ENCODE results near the gene PTBP1.
"Not testable (repeated sequence)": the region's sequence is repeated elsewhere in the genome, so short reads cannot be mapped to it uniquely, and the experiment has no call there.

Gene PTBP1

GRCh38 chr19:831407-832369 is 34.4 kb downstream of the PTBP1 start:
- DNase-seq: no peak

GRCh38 chr19:834216-834615 is 37.0 kb downstream of the PTBP1 start:
- no peak for DNase-seq

GRCh38 chr19:835210-835810 is 38.1 kb downstream of the PTBP1 start:
- DNase-seq: no peak

GRCh38 chr19:840519-841206 is 43.4 kb downstream of the PTBP1 start, which contains the start of gene PRTN3:
TSS of gene PRTN3 (plus strand) at chr19:840999. CDS start at chr19:841009, 10 bp downstream.
- peak; percentile 68 for DNase-seq

GRCh38 chr19:842802-843179 is 45.5 kb downstream of the PTBP1 start:
- not testable (repeated sequence) for DNase-seq

GRCh38 chr19:843180-843835 is 46.1 kb downstream of the PTBP1 start:
- peak; percentile 24 for DNase-seq

- no peak for DNase-seq
These were observed 46.7 kb downstream of the PTBP1 start for GRCh38 chr19:843836-844545.

GRCh38 chr19:844546-844971 is 47.3 kb downstream of the PTBP1 start:
- DNase-seq: no peak

- no peak for DNase-seq
These were observed 48.7 kb downstream of the PTBP1 start for GRCh38 chr19:845707-846521.

- DNase-seq: no peak
These were observed 51.2 kb downstream of the PTBP1 start for GRCh38 chr19:848386-848921.

- not testable (repeated sequence) for DNase-seq
These were observed 51.9 kb downstream of the PTBP1 start for GRCh38 chr19:849195-849594.

- DNase-seq: peak; percentile 49
These were observed 53.1 kb downstream of the PTBP1 start for GRCh38 chr19:850221-850978.

- DNase-seq: no peak
These were observed 53.7 kb downstream of the PTBP1 start for GRCh38 chr19:850979-851335.

GRCh38 chr19:852136-853013 is 55.1 kb downstream of the PTBP1 start, which contains the start of gene ELANE:
TSS of gene ELANE (plus strand) at chr19:852303. CDS start at chr19:852329, 26 bp downstream.
- no peak for DNase-seq

- no peak for DNase-seq
These were observed 55.8 kb downstream of the PTBP1 start for GRCh38 chr19:853014-853585.

GRCh38 chr19:853614-854220 is 56.5 kb downstream of the PTBP1 start:
- DNase-seq: not testable (repeated sequence)

- no peak for DNase-seq
These were observed 57.3 kb downstream of the PTBP1 start for GRCh38 chr19:854549-854948.

GRCh38 chr19:855142-855541 is 57.9 kb downstream of the PTBP1 start:
- no peak for DNase-seq
